Right lobe of liver (tissue), 4 donors: ENCODE results near the gene EMID1.

Experiments used
- CTCF ChIP-seq, 4 donors: fragments of 200-600 bp in 3 of 4; fragments of 450-650 bp in 1 of 4; IDR thresholded peaks; one replicate each; pipeline versions ENCODE4 v1.5.1 to v1.8.0; 2016 to 2022; ENCODE audit warnings: antibody characterized with exemption in 4 of 4, mild to moderate bottlenecking in 2 of 4
- POLR2A ChIP-seq: fragments of 450-650 bp; IDR thresholded peaks from one replicate; pipeline ENCODE4 v1.6.1; 2017; ENCODE audit warnings: antibody characterized with exemption, mild to moderate bottlenecking
- donor health status: DM: no; HTN: no; CAD: no.
- donor health status: DM: no; HTN: no; CAD: no.
- donor health status: DM: no; HTN: yes; CAD: no.

- TF ChIP-seq CTCF (IDR thresholded peaks at IDR 0.05) (no peak), POLR2A (no peak)
Observed at GRCh38 chr22:29255064-29255621, 49.4 kb downstream of the EMID1 start.
